Measurements from ENCODE around the gene RAPGEF2.

- TF ChIP-seq ZNF274 (IDR thresholded peaks at IDR 0.05; ENCODE audit: low read depth, low read length), result no peak
- TF ChIP-seq YY1 (IDR thresholded peaks at IDR 0.05; ENCODE audit: insufficient read depth, insufficient read length), result no peak
- TF ChIP-seq SUZ12 (IDR thresholded peaks at IDR 0.05; ENCODE audit: extremely low read depth, insufficient read depth, insufficient read length), result no peak
Observed at GRCh38 chr4:159191989-159192388, 89.1 kb downstream of the RAPGEF2 start.
